Pancreas (tissue), 10 donors: ENCODE data around the gene DGCR2. TPM values are rescaled to one million over a fixed set of nuclear protein-coding genes. Genes with fewer than 3 reads are reported as not detected.

Source experiments
- ATAC-seq, 4 donors: fragments of 200-7000 bp; cut with Tn5 transposase; one replicate each; pipeline versions ENCODE4 v1.8.0 to v1.9.1; 2020; ENCODE audit warnings: mild to moderate bottlenecking in 4 of 4, moderate library complexity in 4 of 4
- DNase-seq, 6 donors: peaks; one replicate each; pipeline ENCODE4 v3.0.0-alpha.2; 2020
- FAIRE-seq: peaks from 2 replicates; lab custom pipeline; 2012; peaks lifted over from hg19 to GRCh38; lab: Jason Lieb, UNC
- H3K27ac ChIP-seq, 4 donors: fragments of 200-600 bp; sonication (generic); 1 replicate in 3 of 4; 2 replicates in 1 of 4; pipeline versions ENCODE4 v1.5.0 to v1.8.0; 2020
- H3K27me3 ChIP-seq, 4 donors: fragments of 200-600 bp; one replicate each; pipeline ENCODE4 v1.8.0; 2021
- H3K36me3 ChIP-seq, 3 donors: fragments of 200-600 bp; sonication (generic) in 1 of 3; one replicate each; pipeline versions ENCODE4 v1.5.0 to v1.8.0; 2020 to 2021
- H3K4me1 ChIP-seq, 3 donors: fragments of 200-600 bp; one replicate each; pipeline ENCODE4 v1.8.0; 2021
- H3K4me3 ChIP-seq, 4 donors: fragments of 200-600 bp; sonication (generic) in 2 of 4; one replicate each; pipeline versions ENCODE4 v1.5.0 to v1.8.0; 2020 to 2021
- H3K9me3 ChIP-seq, 4 donors: fragments of 200-600 bp; one replicate each; pipeline ENCODE4 v1.8.0; 2021
- CTCF ChIP-seq, 4 donors: fragments of 200-600 bp; sonication (generic) in 3 of 4; IDR thresholded peaks; one replicate each; pipeline versions ENCODE4 v1.5.0 to v1.8.0; 2021; ENCODE audit warnings: antibody characterized with exemption in 4 of 4
- WGBS, 2 donors: extraction: QIAGEN DNeasy Blood & Tissue Kit; methylation state at CpG; one replicate each; pipeline ENCODE4 v1.1.7; 2013; 5-methylcytosine and 5-hydroxymethylcytosine counted together
- intact Hi-C, 3 donors: fragments of 100-400 bp; cut with DNase I; formaldehyde crosslinking; loops; one replicate each; pipeline versions ENCODE4 v1.11.1 to v1.14.2; 2022
- polyA plus RNA-seq, 2 donors: library from polyadenylated mRNA; stranded (reverse); fragments of 200-250 nt; gene quantifications; one replicate each; pipeline ENCODE4 v1.2.3, GENCODE V29; 2013
- total RNA-seq, 6 donors: library from RNA; stranded (reverse); fragmentation: NEBNext Ultra II Directional in 4 of 6; extraction: Animal tissue kit (Norgen Biotek cat#: 25700) in 4 of 6; gene quantifications; one replicate each; pipeline versions ENCODE4 v1.2.1 to v1.2.4, GENCODE V29; 2021 to 2023
- donor health status: healthy with polysubstance abuse.
- donor health status: DM: no; HTN: no; CAD: no; lungs with moderate emphysema.
- donor health status: DM: no; HTN: no; CAD: no.
- donor health status: control.
- donor health status: control.
- donor health status: Bipolar disorder and iron deficiency.
- donor health status: DM: yes; HTN: yes; CAD: no.
- donor health status: DM: no; HTN: no; CAD: no.
- donor health status: DM: no; HTN: no; CAD: no.
- donor health status: DM: yes; HTN: yes; CAD: no.

Gene DGCR2
- total and polyA plus RNA-seq, 8 donors, result 24.3 to 41.5 (median 30.1) TPM

- ATAC-seq (peak; percentile 42 to 63 (median 56)), DNase-seq (peak in 5 of 6 donors; percentile 65 to 81 (median 71)), FAIRE-seq (no peak)
- 4 to 5% methylated on average over 23 of the region's 23 CpGs for WGBS, 2 donors
- H3K4me1 ChIP-seq, result peaks cover 13 to 45% (median 30%) of the 10 kb centered on the region in 3 donors
- peak overlapping the region; percentile 90 to 96 (median 94) for H3K27ac ChIP-seq
- no peak for TF ChIP-seq CTCF (IDR thresholded peaks at IDR 0.05)
- H3K9me3 ChIP-seq, result no peaks in the 10 kb centered on the region
- intact Hi-C loops, result no loop called here
- H3K36me3 ChIP-seq, result no peaks in the 10 kb centered on the region
- peak overlapping the region; percentile 65 to 89 (median 82) for H3K4me3 ChIP-seq
- no peaks in the 10 kb centered on the region for H3K27me3 ChIP-seq
These were observed 1.2 kb downstream of the DGCR2 start for GRCh38 chr22:19120829-19121630.

GRCh38 chr22:19119949-19120348, 2.3 kb downstream of the DGCR2 start:
- Histone ChIP-seq H3K27ac (peak overlapping the region in 3 of 4 donors; percentile 90 to 96 (median 94)), H3K36me3 (no peaks in the 10 kb centered on the region), H3K4me1 (peaks cover 13 to 45% (median 30%) of the 10 kb centered on the region in 3 donors), H3K4me3 (no peak overlapping the region), H3K27me3 (no peaks in the 10 kb centered on the region), H3K9me3 (no peaks in the 10 kb centered on the region)
- DNase-seq (no peak), FAIRE-seq (no peak), ATAC-seq (no peak)
- 51 to 56% methylated on average over 8 of the region's 8 CpGs for WGBS, 2 donors
- TF ChIP-seq CTCF (IDR thresholded peaks at IDR 0.05), result no peak
- intact Hi-C loops, result no loop called here

- TF ChIP-seq CTCF (IDR thresholded peaks at IDR 0.05), result no peak
- Histone ChIP-seq H3K27ac (no peak overlapping the region), H3K4me3 (no peak overlapping the region), H3K9me3 (no peaks in the 10 kb centered on the region), H3K36me3 (no peaks in the 10 kb centered on the region), H3K4me1 (peaks cover 13 to 45% (median 30%) of the 10 kb centered on the region in 3 donors), H3K27me3 (no peaks in the 10 kb centered on the region)
- WGBS, 2 donors, result 43 to 53% methylated on average over 4 of the region's 4 CpGs
- ATAC-seq (no peak), FAIRE-seq (no peak), DNase-seq (peak in 2 of 6 donors; percentile 65 to 68)
- intact Hi-C loops, result no loop called here
These were observed 3.8 kb downstream of the DGCR2 start for GRCh38 chr22:19118329-19118880.

- 26 to 30% methylated on average over 9 of the region's 9 CpGs for WGBS, 2 donors
- H3K4me1 ChIP-seq, result peaks cover 8 to 42% (median 30%) of the 10 kb centered on the region in 3 donors
These were observed 5.1 kb downstream of the DGCR2 start for GRCh38 chr22:19117111-19117512.

More at GRCh38 chr22:19117111-19117512, 5.1 kb downstream of the DGCR2 start:
- H3K4me3 ChIP-seq, result no peak overlapping the region
- H3K27me3 ChIP-seq, result no peaks in the 10 kb centered on the region
- H3K27ac ChIP-seq, result no peak overlapping the region
- intact Hi-C loops, result no loop called here
- DNase-seq (peak in 2 of 6 donors; percentile 52 to 53), FAIRE-seq (no peak), ATAC-seq (peak in 3 of 4 donors; percentile 1 to 24 (median 9))
- no peak for TF ChIP-seq CTCF (IDR thresholded peaks at IDR 0.05)
- no peaks in the 10 kb centered on the region for H3K9me3 ChIP-seq
- no peaks in the 10 kb centered on the region for H3K36me3 ChIP-seq
